Thyroid gland (tissue), 4 donors: ENCODE measurements around the gene ATP1B2. TPM values are rescaled to one million over a fixed set of nuclear protein-coding genes. Genes with fewer than 3 reads are reported as not detected.
A peak's percentile ranks its signal among the peaks of the same experiment; 100 is the strongest.

ENCODE experiments used
- DNase-seq, 2 donors: peaks; one replicate each; pipeline ENCODE4 v3.0.0-alpha.2; 2019
- H3K27ac ChIP-seq, 3 donors: fragments of 200-600 bp; sonication (generic); 1 replicate in 2 of 3; 2 replicates in 1 of 3; pipeline ENCODE4 v1.5.1; 2016 to 2019; ENCODE audit warnings: mild to moderate bottlenecking in 1 of 3, moderate library complexity in 1 of 3
- H3K27me3 ChIP-seq: fragments of 200-600 bp; sonication (generic); one replicate; pipeline ENCODE4 v1.5.1; 2019
- H3K36me3 ChIP-seq, 2 donors: fragments of 200-600 bp; sonication (generic); one replicate each; pipeline ENCODE4 v1.5.1; 2016 to 2019
- H3K4me1 ChIP-seq, 2 donors: fragments of 200-600 bp; sonication (generic); one replicate each; pipeline ENCODE4 v1.5.1; 2017 to 2019
- H3K4me3 ChIP-seq, 3 donors: fragments of 200-600 bp; sonication (generic); replicated peaks in 1 of 3; 1 replicate in 2 of 3; 2 replicates in 1 of 3; pipeline ENCODE4 v1.5.1; 2016; ENCODE audit warnings: mild to moderate bottlenecking in 1 of 3
- H3K9me3 ChIP-seq: fragments of 200-600 bp; sonication (generic); one replicate; pipeline ENCODE4 v1.5.1; 2017
- CTCF ChIP-seq, 6 experiments: fragments of 200-600 bp in 3 of 6; fragments of 450-650 bp in 3 of 6; sonication (generic) in 3 of 6; IDR thresholded peaks; one replicate each; pipeline ENCODE4 v1.5.1; 2016 to 2019; ENCODE audit warnings: antibody characterized with exemption in 6 of 6, mild to moderate bottlenecking in 2 of 6, inconsistent platforms in 1 of 6, moderate library complexity in 1 of 6
- POLR2A ChIP-seq, 2 donors: fragments of 450-650 bp; IDR thresholded peaks; one replicate each; pipeline ENCODE4 v1.6.1; 2017; ENCODE audit warnings: antibody characterized with exemption in 2 of 2, mild to moderate bottlenecking in 2 of 2, moderate library complexity in 1 of 2
- WGBS, 2 donors: methylation state at CpG; one replicate each; pipeline ENCODE4 v1.1.5; 2017; 5-methylcytosine and 5-hydroxymethylcytosine counted together
- intact Hi-C: fragments of 100-400 bp; cut with DNase I; formaldehyde crosslinking; loops from one replicate; pipeline ENCODE4 v1.15.1; 2023
- total RNA-seq, 4 donors: library from RNA; depleted of rRNA; stranded (reverse); fragments of >200 nt; gene quantifications; one replicate each; pipeline ENCODE4 v1.2.3, GENCODE V29; 2016

The ATP1B2 gene
- total RNA-seq, 4 donors from 2014 or later, result 0.40 to 1.7 (median 0.90) TPM

- Histone ChIP-seq H3K4me3 (peak within 1 kb of the TSS; percentile 88 to 96 (median 89)), H3K9me3 (no peaks in the 10 kb centered on the region), H3K27ac (peak within 1 kb of the TSS; percentile 89 to 99 (median 97)), H3K4me1 (peaks cover 21% of the 10 kb centered on the region in 2 donors), H3K27me3 (no peaks in the 10 kb centered on the region), H3K36me3 (no peaks in the 10 kb centered on the region)
- TF ChIP-seq CTCF (IDR thresholded peaks at IDR 0.05), result peak in 1 of 6 experiments; percentile 15
- peak in 1 of 2 donors; percentile 76 for TF ChIP-seq POLR2A (IDR thresholded peaks at IDR 0.05)
- intact Hi-C loops, result loop anchor here (5.0 kb wide), 2 partner anchors 55 to 115 kb away; partner anchors contain the start of gene SHBG
- DNase-seq, result peak; percentile 91 to 92
- 0 to 1% methylated on average over 27 to 30 of the region's 30 CpGs for WGBS, 2 donors
These were observed 36.6 kb downstream of the ATP1B2 start, which contains the start of gene TP53 for GRCh38 chr17:7687072-7687907. TP53 (minus strand) TSS chr17:7687490; CDS start chr17:7676594, 10,896 bp downstream.

GRCh38 chr17:7687908-7688807 is 37.4 kb downstream of the ATP1B2 start, which contains the start of gene WRAP53:
WRAP53 (plus strand) TSS chr17:7688477; CDS start chr17:7688649, 172 bp downstream.
- TF ChIP-seq POLR2A (IDR thresholded peaks at IDR 0.05) (peak in 1 of 2 donors; percentile 46), CTCF (IDR thresholded peaks at IDR 0.05) (peak; percentile 92 to 99 (median 99))
- Histone ChIP-seq H3K9me3 (no peaks in the 10 kb centered on the region), H3K4me3 (peak within 1 kb of the TSS; percentile 88 to 96 (median 89)), H3K4me1 (peaks cover 21% of the 10 kb centered on the region in 2 donors), H3K27ac (peak within 1 kb of the TSS; percentile 89 to 99 (median 97)), H3K27me3 (no peaks in the 10 kb centered on the region), H3K36me3 (no peaks in the 10 kb centered on the region)
- WGBS, 2 donors, result 0 to 1% methylated on average over 30 to 44 of the region's 51 CpGs
- intact Hi-C loops, result loop anchor here (5.0 kb wide), 2 partner anchors 56 to 116 kb away; partner anchors contain the start of gene SHBG
- DNase-seq, result peak; percentile 99

- intact Hi-C loops, result loop anchor here (5.0 kb wide), 2 partner anchors 57 to 117 kb away; partner anchors contain the start of gene SHBG
- H3K4me1 ChIP-seq, result peaks cover 21% of the 10 kb centered on the region in 2 donors
- no peak for TF ChIP-seq CTCF (IDR thresholded peaks at IDR 0.05)
- TF ChIP-seq POLR2A (IDR thresholded peaks at IDR 0.05), result no peak
- WGBS, 2 donors, result 10 to 17% methylated on average over 13 of the region's 13 CpGs
- H3K9me3 ChIP-seq, result no peaks in the 10 kb centered on the region
- H3K36me3 ChIP-seq, result no peaks in the 10 kb centered on the region
- no peak for DNase-seq
- peak overlapping the region in 2 of 3 donors; percentile 32 to 37 for H3K27ac ChIP-seq
- H3K27me3 ChIP-seq, result no peaks in the 10 kb centered on the region
- H3K4me3 ChIP-seq, result peak overlapping the region; percentile 1 to 44 (median 22)
These were observed 38.1 kb downstream of the ATP1B2 start for GRCh38 chr17:7688808-7689316.

- Histone ChIP-seq H3K27me3 (no peaks in the 10 kb centered on the region), H3K4me1 (no peaks in the 10 kb centered on the region), H3K27ac (no peak overlapping the region), H3K36me3 (no peaks in the 10 kb centered on the region), H3K4me3 (no peak overlapping the region), H3K9me3 (no peaks in the 10 kb centered on the region)
- TF ChIP-seq CTCF (IDR thresholded peaks at IDR 0.05) (no peak), POLR2A (IDR thresholded peaks at IDR 0.05) (no peak)
- intact Hi-C loops, result no loop called here
- WGBS, 2 donors, result 93 to 97% methylated on average over 10 of the region's 10 CpGs
- DNase-seq, result no peak
These were observed 44.9 kb downstream of the ATP1B2 start for GRCh38 chr17:7695586-7695985.
